ENCODE results near the gene PRKCH. TPM values are rescaled to one million over a fixed set of nuclear protein-coding genes. Genes with fewer than 3 reads are reported as not detected.
A peak's percentile ranks its signal among the peaks of the same experiment; 100 is the strongest.

The PRKCH gene
- total RNA-seq, 1 experiment from 2014 or later, result 5.8 TPM

GRCh38 chr14:61474015-61474414 lies 152.6 kb downstream of the PRKCH start:
- DNase-seq (ENCODE audit: low read depth), result no peak

DNA sequence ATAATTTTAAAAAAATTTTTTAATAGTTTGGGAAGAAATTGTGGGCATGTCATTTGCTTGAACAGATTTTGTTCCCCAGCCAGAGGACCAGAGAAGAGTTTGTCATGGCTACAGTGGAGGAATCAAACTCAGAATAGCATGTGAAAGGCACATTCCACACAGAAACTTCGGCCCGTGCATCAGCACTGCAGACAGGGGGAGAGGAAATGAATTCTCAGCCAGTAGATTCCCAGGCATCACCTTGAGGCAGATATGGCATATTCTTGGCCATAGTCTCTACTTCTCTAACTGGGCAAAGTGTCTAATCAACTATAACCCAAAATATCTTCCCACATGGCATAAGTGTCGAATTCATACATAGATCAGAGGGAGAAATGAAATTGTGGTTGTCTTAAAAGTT lies 153.3 kb downstream of the PRKCH start:
- DNase-seq (ENCODE audit: low read depth), result no peak

DNA sequence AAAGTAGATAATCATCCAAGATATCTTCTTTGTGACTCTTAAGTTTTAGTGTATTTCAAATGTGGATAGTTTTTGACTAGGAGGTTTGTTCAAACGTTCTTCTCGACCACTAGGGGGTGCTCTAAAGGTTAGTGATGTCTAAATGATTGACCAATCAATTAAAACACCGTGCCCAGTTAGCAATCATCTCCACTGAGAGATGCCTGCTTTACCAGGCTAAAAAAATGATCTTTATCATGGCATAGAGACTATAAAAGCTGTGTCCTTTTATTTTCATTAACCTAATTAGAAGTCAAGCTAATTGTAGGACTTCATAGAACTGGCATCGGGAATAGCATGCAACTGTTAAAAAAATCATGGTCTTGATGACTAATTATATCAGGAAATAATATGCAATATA lies 153.9 kb downstream of the PRKCH start:
- DNase-seq (ENCODE audit: low read depth), result peak; percentile 69

DNA sequence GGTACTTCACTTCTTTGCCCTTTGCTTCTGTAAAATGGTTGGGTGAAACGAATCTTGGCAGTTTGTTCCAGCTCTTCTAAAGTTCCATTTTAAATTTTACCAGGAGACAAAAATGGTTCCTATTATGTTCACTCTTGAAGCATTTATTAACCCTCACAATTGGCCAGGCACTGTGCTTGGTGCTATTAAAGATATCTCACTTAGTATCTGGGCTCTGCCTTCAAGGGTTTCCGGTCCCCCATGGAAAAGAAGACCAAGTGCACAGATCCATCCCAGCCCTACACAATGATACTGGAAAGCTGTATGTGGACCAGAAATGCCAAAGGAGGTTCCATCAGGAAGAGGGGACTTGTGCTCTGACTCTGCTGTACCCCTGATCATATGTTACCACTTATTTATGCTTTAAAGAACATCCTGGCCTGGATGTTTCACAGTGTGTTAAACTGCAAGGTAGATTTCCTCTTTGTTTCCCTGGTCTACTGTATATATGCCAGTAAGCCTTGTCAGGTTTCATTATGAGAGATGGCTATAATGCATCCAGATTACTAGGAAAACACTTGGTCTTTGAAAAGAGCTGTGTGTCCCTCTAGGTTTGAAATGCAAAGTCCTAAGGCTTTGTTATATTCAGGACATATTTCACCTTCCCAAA lies 154.8 kb downstream of the PRKCH start:
- DNase-seq (ENCODE audit: low read depth), result no peak

DNA sequence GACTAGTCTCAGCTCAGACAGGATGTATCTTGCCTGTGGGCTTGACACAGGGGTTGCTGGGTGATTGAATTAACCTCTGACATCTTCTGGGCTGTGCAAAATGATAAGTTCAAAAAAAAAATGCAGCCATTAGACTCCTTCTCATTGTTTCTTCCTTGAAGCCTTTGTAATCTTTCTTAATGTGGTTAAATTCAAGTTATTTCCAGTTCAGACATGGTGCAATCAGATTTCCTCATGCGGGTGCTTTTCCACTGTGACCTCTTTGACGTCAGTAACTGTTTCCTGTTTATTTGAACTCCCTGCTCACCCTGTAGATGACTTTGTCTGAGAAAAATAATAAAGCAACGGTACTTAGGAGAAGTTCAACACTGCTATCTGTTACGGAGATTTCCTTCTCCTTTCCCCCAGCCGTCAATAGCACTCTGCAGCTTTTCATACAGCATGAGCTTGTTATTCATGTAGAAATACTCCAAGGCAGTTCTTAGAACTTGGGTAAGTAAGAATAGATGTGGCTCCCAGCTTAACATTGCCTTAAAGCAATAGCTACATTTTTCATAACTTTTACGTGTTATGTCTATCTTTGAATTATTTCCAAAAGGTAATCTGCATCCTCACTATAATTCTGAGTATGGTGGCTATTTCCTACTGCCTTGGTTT lies 155.5 kb downstream of the PRKCH start:
- peak; percentile 70 for DNase-seq (ENCODE audit: low read depth)

DNA sequence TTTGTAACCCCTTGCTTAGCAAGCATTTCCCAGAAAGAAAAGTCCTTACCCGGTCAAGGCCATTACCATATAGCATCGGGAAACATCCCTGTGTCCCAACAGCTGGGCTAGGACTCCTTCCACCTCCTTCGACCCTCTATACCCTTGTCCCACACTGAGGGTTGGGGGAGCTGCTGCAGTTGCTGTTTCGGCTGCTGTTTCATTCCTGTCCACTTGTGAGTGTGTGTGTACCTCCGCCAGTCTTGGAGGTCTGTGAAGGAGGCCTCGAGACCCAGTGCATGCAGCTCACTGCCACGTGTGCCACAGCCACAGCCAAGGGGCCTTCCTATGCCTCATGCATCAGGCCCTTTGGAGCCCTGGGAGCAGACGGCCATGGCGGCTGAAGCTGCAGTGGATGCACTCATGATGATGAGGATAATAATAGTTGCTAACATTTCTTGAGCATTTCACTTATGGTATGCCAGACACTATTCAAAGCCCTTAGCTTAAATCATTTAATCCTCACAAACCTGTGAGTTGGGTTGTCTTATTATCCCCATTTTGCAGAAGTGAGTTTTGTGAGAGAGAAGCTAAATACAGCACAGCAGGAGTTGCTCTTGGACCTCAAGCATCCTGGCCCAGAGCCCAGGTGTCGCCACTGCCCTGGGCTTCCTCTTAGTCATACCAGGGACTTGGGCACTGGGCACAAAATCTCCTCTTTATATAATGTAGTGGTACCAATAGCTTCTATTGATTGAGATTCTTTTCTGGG lies 156.5 kb downstream of the PRKCH start:
- peak; percentile 84 for DNase-seq (ENCODE audit: low read depth)

DNA sequence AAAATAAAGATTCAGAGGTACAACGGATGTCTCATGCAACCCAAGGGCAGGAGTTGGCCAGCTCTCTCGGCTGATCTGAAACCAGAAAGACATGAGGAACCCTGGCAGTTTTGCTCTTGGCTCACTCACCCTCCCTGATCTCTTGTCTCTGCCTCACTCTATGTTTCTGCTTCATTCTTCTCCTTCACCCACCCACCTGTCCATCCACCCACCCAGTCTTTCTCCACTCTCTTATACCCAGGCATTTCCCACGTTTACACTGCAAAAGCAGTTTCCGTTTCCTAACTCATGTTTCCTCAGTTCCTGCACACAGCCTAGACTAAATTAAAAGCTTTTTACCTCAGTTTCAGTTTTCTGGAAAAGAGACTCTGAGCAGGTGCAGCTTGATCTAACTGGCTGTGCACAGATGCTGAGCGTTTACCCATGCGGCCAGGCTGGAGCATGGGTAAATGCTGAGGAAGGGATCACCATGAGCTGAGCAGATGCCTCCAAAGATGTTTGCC lies 157.6 kb downstream of the PRKCH start:
- no peak for DNase-seq (ENCODE audit: low read depth)

GRCh38 chr14:61479746-61480502 lies 158.5 kb downstream of the PRKCH start:
- DNase-seq (ENCODE audit: low read depth), result peak; percentile 61

DNA sequence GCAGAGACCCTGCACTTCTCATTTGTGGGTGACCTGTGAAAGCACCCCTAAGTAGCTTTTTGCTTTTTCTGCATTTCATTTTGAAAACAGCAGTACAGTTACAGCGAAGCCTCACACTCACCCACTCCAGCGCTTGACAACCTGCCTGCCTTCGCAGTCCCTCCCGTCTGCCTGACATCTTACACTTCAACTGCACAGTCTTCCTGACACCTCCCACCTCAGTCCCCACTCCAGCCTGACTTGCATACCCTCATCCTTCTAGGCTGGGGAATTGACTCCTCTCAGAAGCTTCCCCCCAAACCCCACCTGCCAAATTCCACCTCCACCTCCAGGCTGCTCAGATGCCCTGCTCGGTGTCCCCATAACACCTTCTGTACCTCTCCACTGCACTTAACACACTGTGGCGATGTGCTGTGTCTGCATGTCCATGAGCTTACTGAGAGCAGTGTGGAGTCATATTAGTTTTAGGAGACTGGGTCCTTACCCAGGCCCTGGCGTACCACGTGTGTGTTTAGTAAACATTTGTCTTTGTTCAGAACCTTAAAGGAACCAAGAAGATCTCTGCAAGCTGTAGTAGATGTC lies 159.4 kb downstream of the PRKCH start:
- DNase-seq (ENCODE audit: low read depth), result no peak

DNA sequence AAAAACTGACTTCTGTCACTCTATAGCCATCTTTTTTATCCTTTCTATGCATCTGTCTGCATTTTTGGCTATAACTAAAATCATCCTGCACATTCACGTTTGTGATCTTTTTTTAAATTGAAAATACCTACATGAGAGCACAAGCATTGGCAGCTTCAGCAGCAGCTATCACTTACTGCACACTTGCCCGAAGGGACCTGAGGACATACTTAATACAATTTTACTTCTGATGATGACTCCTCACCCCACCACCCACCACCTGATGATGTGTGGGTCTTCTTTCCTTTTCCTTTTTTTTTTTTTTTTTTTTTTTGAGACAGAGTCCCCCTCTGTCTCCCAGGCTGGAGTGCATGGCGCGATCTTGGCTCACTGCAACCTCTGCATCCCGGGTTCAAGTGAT lies 160.3 kb downstream of the PRKCH start:
- DNase-seq (ENCODE audit: low read depth), result no peak

DNA sequence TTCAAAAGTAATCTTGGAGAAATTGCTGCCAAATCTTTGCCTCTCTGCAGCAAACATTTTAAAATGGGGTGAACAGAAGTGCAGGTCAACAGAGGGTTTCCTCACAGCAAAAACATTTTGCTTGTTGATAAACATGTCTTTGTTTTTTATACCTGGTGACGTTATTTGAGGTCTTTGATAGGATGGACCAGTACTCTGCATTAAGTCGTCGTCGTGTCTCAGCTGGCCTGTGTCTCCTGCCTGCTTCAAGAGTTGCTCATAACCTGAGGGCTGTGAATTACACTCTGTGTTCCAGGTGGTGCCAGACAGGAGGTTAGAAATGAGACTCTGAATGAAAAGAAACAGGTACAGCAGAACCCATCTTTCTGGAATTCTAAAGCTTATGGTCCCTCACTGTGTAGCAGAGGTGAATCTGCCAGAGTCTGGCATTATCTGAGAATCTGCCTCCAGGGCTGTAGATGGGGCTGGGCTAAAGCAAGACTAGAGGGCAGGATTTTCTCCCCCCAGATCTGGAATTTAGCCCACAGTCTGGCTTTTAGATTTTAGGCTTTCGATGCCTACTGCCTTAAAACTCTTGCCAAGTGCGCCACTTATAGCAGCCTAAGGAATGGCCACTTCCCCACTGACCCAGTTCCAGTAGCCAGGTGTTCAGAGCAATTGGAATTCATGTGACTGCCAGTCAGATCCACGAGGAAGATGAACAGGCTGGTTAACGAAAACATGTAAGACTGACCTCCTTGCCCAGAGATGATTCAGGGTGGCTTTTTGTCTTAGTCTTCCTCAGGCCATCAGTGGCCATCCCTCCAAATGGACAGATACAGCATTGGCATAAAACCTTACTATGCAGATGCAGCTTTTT lies 161.2 kb downstream of the PRKCH start:
- no peak for DNase-seq (ENCODE audit: low read depth)

DNA sequence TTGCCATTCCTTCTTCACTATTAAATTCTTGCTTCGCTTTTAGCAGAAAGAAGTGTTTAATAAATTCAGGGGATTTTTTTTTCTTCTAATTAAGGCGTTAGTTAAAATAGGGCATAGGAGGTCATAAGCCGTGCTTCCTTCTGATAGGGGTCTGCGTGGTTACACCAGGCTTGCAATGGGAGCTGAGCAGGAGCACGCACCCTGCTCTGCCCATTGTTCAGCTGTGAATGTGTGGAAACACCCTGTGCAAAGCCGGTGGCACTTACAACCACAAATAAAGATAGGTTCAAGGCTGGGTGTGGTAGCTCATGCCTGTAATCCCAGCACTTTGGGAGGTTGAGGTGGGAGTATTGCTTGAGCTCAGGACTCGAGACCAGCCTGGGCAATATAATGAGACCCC lies 162.1 kb downstream of the PRKCH start:
- no peak for DNase-seq (ENCODE audit: low read depth)

- no peak for DNase-seq (ENCODE audit: low read depth)
Observed at GRCh38 chr14:61484031-61484430, 162.7 kb downstream of the PRKCH start.

DNA sequence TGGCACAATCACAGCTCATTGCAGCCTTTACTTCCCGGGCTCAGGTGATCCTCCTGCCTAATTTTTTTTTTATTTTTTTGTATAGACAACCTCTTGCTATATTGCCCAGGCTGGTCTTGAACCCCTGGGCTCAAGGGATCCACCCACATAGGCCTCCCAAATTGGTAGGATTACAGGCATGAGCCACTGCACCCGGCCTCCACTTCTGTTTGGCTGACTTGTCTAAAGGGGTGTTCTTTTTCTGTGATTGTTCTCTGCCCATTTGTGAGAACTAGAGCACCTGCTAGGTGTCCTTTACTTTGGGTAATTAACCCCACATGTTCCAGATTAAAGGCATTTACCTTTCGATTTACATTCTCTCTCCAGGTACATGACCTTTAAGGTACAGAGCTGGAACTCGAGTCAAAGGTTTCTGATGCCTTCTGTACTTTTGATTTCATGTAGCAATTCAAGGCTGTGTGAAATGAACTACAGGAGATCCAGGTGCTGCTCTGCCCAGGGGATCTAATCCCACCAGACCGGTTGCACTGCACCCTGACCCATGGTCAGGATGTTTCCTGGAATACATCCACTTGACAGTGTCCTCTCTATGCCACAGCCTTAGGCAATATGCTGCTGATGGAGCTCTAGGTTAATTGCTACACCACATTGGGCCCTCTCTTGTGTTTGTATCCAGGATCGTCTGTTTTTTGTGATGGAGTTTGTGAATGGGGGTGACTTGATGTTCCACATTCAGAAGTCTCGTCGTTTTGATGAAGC lies 163.6 kb downstream of the PRKCH start:
- DNase-seq (ENCODE audit: low read depth), result no peak

GRCh38 chr14:61485661-61486060 lies 164.3 kb downstream of the PRKCH start:
- DNase-seq (ENCODE audit: low read depth), result no peak

DNA sequence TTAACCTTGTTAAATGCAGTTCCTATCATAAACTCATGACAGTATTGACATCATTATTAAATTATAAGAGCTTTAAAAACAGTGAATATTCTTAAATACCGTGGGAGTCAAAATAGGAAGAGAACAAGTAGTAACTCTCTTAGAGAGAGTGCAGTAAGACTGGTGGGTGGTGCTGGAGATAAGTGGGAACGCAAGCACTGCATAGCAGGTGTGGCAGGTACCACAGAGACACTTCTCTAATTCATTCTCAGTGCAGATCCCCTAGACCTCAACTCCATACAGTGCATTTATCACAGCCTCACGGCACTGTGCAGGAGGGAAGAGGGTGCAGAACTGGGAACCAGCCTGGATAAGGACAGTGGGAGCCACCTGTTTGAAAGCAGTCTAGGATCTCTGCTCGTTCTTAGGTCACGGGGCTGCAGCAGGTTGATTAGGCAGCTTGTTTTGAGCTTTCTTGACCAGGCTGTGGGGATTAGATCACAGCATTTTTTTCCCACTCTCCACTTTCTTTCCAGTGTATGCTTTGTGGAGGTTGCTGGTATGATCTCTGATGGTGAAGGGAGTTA lies 165.6 kb downstream of the PRKCH start:
- no peak for DNase-seq (ENCODE audit: low read depth)

DNA sequence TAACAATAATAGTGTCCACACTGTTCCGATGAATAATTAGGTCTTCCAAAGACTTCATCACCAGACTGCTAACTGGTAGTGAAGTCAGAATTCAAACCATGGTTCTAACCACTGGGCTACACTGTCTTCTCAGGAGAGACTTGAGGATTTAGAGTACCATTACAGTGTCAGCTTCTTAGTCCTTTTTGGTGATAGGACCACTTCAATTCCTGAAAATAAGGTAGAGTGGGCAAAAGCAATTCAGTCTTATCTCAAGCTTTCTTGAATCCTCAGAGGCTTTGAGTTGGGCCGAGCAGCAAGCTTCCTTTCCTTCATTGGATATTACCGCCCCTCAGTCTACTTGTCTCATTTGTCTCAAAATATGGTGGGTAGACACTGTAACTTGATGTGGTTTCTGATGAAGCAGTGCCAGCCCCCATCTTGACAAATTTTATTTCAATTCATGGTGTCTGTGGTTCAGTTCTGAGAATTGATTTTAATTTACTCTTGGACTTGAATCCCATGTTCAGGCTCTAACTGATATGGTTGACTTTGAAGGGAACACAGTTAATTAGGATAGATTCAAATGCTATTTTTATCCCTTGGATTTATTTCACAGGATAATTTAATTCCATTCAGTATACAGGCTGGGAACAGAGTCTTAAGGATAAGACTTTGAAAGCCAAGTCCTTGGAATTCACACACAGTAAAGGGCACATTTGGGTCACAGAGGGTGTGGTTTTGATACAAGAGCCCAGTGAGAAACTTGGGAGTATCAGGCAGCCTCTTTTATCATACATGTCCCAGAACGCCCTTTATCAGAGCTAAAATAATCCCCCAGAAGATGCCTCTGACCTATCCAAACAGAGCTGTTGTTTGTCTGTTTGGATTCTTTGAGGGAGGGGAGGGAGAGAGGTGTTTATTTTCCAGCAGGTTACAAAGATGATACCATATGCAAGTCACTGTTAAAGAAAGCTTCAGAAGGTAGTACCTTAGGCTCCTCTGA lies 167.3 kb downstream of the PRKCH start:
- no peak for DNase-seq (ENCODE audit: low read depth)

GRCh38 chr14:61489512-61489911 lies 168.1 kb downstream of the PRKCH start:
- no peak for DNase-seq (ENCODE audit: low read depth)

All from Daoy (cell line).